Small intestine (tissue), 7 donors: ENCODE data around the gene OLFM2. TPM values are rescaled to one million over a fixed set of nuclear protein-coding genes. Genes with fewer than 3 reads are reported as not detected.

Experiments used
- DNase-seq, 2 donors: peaks; one replicate each; pipeline versions ENCODE4 v3.0.0 to v3.0.0-alpha.2; 2013
- FAIRE-seq: peaks from 2 replicates; lab custom pipeline; 2012; peaks lifted over from hg19 to GRCh38; lab: Jason Lieb, UNC
- H3K27ac ChIP-seq, 3 donors: one replicate each; pipeline ENCODE4 v1.5.1; 2013; ENCODE audit warnings: low read length in 2 of 3, mild to moderate bottlenecking in 2 of 3, control low read depth in 1 of 3, inconsistent platforms in 1 of 3, low read depth in 1 of 3, moderate library complexity in 1 of 3
- H3K27me3 ChIP-seq, 3 donors: one replicate each; pipeline ENCODE4 v1.6.1; 2013; ENCODE audit warnings: low read length in 3 of 3, inconsistent platforms in 1 of 3; ENCODE audit not compliant: control insufficient read depth in 3 of 3, insufficient read depth in 3 of 3
- H3K36me3 ChIP-seq, 3 donors: one replicate each; pipeline ENCODE4 v1.6.1; 2013; ENCODE audit warnings: low read length in 3 of 3, inconsistent platforms in 1 of 3, low read depth in 1 of 3, mild to moderate bottlenecking in 1 of 3, moderate library complexity in 1 of 3; ENCODE audit not compliant: control insufficient read depth in 3 of 3, insufficient read depth in 2 of 3
- H3K4me1 ChIP-seq, 3 donors: one replicate each; pipeline ENCODE4 v1.6.1; 2013; ENCODE audit warnings: low read length in 2 of 3, inconsistent platforms in 1 of 3, low read depth in 1 of 3, mild to moderate bottlenecking in 1 of 3, moderate library complexity in 1 of 3; ENCODE audit not compliant: control insufficient read depth in 3 of 3, insufficient read depth in 2 of 3
- H3K4me3 ChIP-seq, 3 donors: one replicate each; pipeline ENCODE4 v1.5.1; 2013; ENCODE audit warnings: low read length in 3 of 3, control low read depth in 1 of 3, inconsistent platforms in 1 of 3, low read depth in 1 of 3, mild to moderate bottlenecking in 1 of 3, moderate library complexity in 1 of 3
- H3K9me3 ChIP-seq, 2 donors: one replicate each; pipeline ENCODE4 v1.6.1; 2013; ENCODE audit warnings: low read depth in 1 of 2, low read length in 1 of 2; ENCODE audit not compliant: control insufficient read depth in 2 of 2, insufficient read depth in 1 of 2
- WGBS, 3 donors: extraction: QIAGEN DNeasy Blood & Tissue Kit; methylation state at CpG; one replicate each; pipeline ENCODE4 v1.1.7; 2013; 5-methylcytosine and 5-hydroxymethylcytosine counted together
- polyA plus RNA-seq, 4 donors: library from polyadenylated mRNA; stranded (reverse) in 3 of 4; unstranded in 1 of 4; fragments of 200-250 nt in 3 of 4; fragments of 120-200 nt in 1 of 4; gene quantifications; one replicate each; pipeline versions ENCODE4 v1.2.1 to v1.2.3, GENCODE V29; 2013
- donor health status: healthy with polysubstance abuse.
- donor health status: control.
- donor health status: control.
- donor health status: Bipolar disorder and iron deficiency.
- donor health status: healthy.

Gene OLFM2
- polyA plus RNA-seq, 4 donors, result 0.45 to 8.4 (median 1.9) TPM

DNA sequence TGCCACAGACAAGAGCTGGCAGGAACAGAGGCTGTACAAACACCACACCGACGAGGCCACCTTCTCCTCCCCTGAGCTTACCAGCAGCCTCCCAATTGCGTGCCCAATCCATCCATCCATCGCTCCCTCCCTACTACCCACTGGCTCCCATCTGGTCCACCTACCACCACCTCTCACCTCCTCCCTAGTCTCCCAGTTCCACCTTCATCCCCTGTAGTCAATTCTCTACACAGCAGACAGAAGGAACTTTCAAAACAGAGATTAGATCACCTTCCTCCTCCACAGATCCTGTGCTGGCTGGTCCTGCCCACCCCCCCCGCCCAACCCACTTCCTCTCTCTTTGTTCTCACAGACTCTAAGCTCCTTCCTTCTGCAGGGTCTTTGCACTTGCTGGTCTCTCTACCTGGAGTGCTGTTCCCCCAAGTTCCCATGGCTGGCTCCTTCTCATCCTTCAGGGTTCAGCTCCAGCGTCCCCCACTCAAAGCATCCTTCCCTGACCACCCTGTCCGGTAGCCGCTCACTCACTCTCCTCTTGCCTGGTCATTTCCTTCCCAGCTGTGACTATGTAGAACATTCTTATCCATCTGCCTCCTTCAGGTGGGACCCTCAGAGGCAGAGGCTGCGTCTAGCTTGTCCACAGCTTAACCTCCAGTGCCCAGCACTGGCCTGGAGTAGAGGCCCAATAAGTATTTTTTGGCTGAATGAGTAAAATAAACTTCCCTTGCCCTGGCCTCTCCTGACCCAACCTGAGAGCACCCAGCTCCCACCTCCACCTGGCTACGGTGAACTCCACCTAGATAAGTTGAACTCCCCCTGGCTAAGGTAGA lies 78.2 kb downstream of the OLFM2 start:
- DNase-seq, result peak in 1 of 2 donors; percentile 39
- Histone ChIP-seq H3K9me3 (peaks cover 0 to 3% of the 10 kb centered on the region in 2 donors), H3K27me3 (no peaks in the 10 kb centered on the region), H3K27ac (peak overlapping the region in 2 of 3 donors; percentile 35 to 75), H3K4me3 (no peak overlapping the region), H3K36me3 (no peaks in the 10 kb centered on the region), H3K4me1 (no peaks in the 10 kb centered on the region)
- WGBS, 3 donors, result 62 to 87% (median 76%) methylated on average over 9 to 10 of the region's 10 CpGs
- FAIRE-seq, result no peak

DNA sequence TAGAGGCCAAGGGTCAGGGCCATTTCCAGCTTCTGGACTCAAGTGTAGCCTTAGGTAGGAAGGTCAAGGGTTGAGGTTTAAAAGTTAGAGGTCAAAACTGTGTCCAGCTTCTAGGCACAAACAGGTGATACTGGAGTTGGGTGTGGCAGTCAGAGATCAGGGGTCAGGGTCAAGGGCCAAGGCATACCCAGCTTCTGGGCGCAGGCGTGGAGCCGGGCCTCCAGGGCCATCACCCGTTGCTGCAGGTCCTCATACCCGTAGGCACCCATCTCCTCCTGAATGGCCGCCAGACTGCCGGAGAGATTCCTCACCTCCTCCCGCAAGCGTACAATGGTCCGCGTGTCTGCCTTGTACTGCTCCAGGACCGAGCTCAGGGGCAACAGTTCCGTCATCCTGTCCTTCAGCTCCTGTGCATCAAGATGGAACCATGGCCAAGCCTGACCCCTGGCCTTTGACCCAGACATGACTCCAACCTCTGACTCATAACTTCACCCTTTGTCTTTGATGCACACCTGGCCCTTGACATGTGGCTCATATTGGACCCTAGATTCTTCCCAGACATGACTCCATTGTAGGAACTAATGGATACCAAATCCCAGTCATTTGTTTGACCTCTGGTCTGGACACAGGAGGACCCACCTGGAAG lies 79.1 kb downstream of the OLFM2 start:
- Histone ChIP-seq H3K4me3 (no peak overlapping the region), H3K36me3 (no peaks in the 10 kb centered on the region)
- WGBS, 3 donors, result 90 to 94% (median 92%) methylated on average over 9 to 13 of the region's 13 CpGs

GRCh38 chr19:9856609-9857008 lies 79.7 kb downstream of the OLFM2 start:
- H3K4me1 ChIP-seq, result no peaks in the 10 kb centered on the region
- no peak overlapping the region for H3K27ac ChIP-seq
- H3K27me3 ChIP-seq, result no peaks in the 10 kb centered on the region
- no peak for FAIRE-seq
- peaks cover 0 to 3% (median 0%) of the 10 kb centered on the region in 3 donors for H3K36me3 ChIP-seq
- peaks cover 0 to 3% of the 10 kb centered on the region in 2 donors for H3K9me3 ChIP-seq
- no peak overlapping the region for H3K4me3 ChIP-seq
- WGBS, 3 donors, result 94 to 96% (median 96%) methylated on average over 9 of the region's 9 CpGs
- no peak for DNase-seq

More for the DNA sequence above, 79.1 kb downstream of the OLFM2 start:
- no peaks in the 10 kb centered on the region for H3K27me3 ChIP-seq
- DNase-seq (no peak), FAIRE-seq (no peak)
- H3K27ac ChIP-seq, result peak overlapping the region in 2 of 3 donors; percentile 35 to 75
- H3K9me3 ChIP-seq, result peaks cover 0 to 3% of the 10 kb centered on the region in 2 donors
- no peaks in the 10 kb centered on the region for H3K4me1 ChIP-seq

GRCh38 chr19:9854282-9854846 lies 82.0 kb downstream of the OLFM2 start:
- Histone ChIP-seq H3K4me3 (no peak overlapping the region), H3K9me3 (peaks cover 0 to 3% of the 10 kb centered on the region in 2 donors), H3K36me3 (peaks cover 0 to 17% (median 4%) of the 10 kb centered on the region in 3 donors), H3K27me3 (no peaks in the 10 kb centered on the region), H3K27ac (no peak overlapping the region), H3K4me1 (no peaks in the 10 kb centered on the region)
- FAIRE-seq (no peak), DNase-seq (no peak)
- 95 to 97% (median 97%) methylated on average over 38 of the region's 38 CpGs for WGBS, 3 donors

GRCh38 chr19:9850235-9850959 lies 85.9 kb downstream of the OLFM2 start:
- FAIRE-seq (no peak), DNase-seq (no peak)
- Histone ChIP-seq H3K4me1 (no peaks in the 10 kb centered on the region), H3K27ac (no peak overlapping the region), H3K4me3 (no peak overlapping the region), H3K27me3 (no peaks in the 10 kb centered on the region), H3K9me3 (peaks cover 0 to 3% of the 10 kb centered on the region in 2 donors), H3K36me3 (peaks cover 5 to 50% (median 8%) of the 10 kb centered on the region in 3 donors)
- 73 to 85% (median 84%) methylated on average over 18 to 19 of the region's 19 CpGs for WGBS, 3 donors

DNA sequence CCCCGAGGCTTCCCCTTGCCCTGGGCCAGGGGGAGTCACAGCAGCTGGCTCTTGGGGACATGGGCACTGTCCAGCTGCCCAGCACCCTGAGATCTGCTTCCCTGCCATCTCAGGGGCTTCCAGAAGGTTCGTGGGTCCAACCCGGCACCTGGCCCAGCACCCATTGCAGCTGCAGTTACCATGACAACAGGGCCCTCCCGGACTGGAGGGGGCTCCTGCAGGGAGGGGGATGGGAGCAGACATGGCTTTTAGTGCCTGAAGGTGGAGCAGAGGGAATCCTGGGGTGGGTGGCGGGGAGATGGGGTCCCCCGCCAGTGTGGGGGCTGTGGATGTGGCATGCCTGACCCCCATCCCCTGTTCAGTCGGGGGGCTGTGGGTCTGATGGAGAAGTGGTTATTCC lies 86.5 kb downstream of the OLFM2 start:
- no peaks in the 10 kb centered on the region for H3K27me3 ChIP-seq
- WGBS, 3 donors, result 75 to 88% (median 85%) methylated on average over 6 to 7 of the region's 7 CpGs

GRCh38 chr19:9848762-9849161 lies 87.6 kb downstream of the OLFM2 start:
- no peak overlapping the region for H3K4me3 ChIP-seq
- peaks cover 5 to 64% (median 8%) of the 10 kb centered on the region in 3 donors for H3K36me3 ChIP-seq
- DNase-seq (no peak), FAIRE-seq (no peak)
- H3K4me1 ChIP-seq, result no peaks in the 10 kb centered on the region
- no peak overlapping the region for H3K27ac ChIP-seq
- WGBS, 3 donors, result 86 to 94% (median 88%) methylated on average over 20 to 23 of the region's 23 CpGs
- no peaks in the 10 kb centered on the region for H3K9me3 ChIP-seq
- H3K27me3 ChIP-seq, result no peaks in the 10 kb centered on the region

More for the DNA sequence above, 86.5 kb downstream of the OLFM2 start:
- FAIRE-seq (no peak), DNase-seq (no peak)
- Histone ChIP-seq H3K9me3 (peaks cover 0 to 3% of the 10 kb centered on the region in 2 donors), H3K4me3 (no peak overlapping the region), H3K27ac (no peak overlapping the region), H3K4me1 (no peaks in the 10 kb centered on the region), H3K36me3 (peaks cover 5 to 54% (median 8%) of the 10 kb centered on the region in 3 donors)

DNA sequence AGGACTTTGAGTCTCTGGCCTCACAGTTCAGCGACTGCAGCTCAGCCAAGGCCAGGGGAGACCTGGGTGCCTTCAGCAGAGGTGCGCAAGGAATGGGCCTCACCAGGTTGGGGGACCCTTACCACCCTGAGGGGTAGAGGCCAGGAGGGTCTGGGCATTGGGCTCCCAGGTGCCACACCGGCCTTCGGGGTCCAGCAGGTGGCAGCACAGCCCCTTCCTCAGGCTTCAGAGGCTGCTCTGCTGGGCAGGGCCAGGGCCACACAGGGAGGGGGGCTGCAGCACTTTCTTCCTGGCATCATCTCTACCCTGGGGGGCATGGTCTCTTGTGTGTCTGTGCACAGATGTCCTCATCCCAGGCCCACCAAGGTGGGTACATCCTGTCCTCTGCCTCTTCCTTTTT lies 88.3 kb downstream of the OLFM2 start:
- H3K27me3 ChIP-seq, result no peaks in the 10 kb centered on the region
- FAIRE-seq (no peak), DNase-seq (no peak)
- H3K27ac ChIP-seq, result no peak overlapping the region
- H3K36me3 ChIP-seq, result peaks cover 6 to 71% (median 8%) of the 10 kb centered on the region in 3 donors
- 65 to 94% (median 75%) methylated on average over 3 to 4 of the region's 4 CpGs for WGBS, 3 donors
- no peaks in the 10 kb centered on the region for H3K4me1 ChIP-seq
- peaks cover 0 to 4% of the 10 kb centered on the region in 2 donors for H3K9me3 ChIP-seq
- H3K4me3 ChIP-seq, result no peak overlapping the region
